ENCODE measurements around the gene HIGD2A. TPM values are rescaled to one million over a fixed set of nuclear protein-coding genes. Genes with fewer than 3 reads are reported as not detected.

Gene HIGD2A
- total and polyA plus RNA-seq, 10 of the 15 experiments (the other 5 are each of a cell fraction or from before 2014, with no cell fraction given) = 152 to 348 (median 194) TPM

DNA sequence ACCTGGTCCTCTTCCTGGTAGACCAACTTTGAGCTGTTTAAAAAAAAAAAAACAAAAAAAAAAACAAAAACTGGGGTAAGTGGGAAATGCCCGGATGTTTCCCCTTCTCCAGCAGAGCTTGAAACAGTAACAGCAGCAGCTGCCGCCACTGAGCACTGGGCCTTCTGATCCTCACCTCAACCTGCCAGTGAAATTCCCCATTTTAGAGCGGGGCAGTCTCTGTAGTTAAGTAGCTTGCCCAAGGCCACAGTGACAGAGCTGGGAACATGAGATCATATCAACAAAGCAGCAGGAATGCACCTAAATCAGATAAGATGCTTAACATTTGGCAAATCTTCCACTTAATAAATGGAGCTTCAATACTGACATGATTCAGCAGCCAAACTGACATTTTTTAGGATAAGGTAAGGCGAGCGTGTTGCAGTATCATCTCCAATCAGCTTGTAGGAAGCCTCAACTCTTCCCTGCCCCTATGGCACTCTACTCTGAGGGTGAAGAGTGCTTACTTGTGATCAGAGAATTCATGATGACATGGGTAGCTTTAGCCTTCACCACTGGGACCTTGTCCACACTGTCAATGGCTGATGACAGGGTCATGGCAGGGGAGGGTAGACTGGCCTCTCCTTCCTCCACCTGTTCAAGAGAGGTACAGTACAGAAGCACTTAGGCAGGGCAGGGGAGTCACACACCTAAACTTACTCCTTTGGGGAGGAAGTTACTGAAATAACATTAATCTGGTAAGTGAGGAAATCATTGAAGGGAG is 36.3 kb upstream of the HIGD2A start:
- WGBS (ENCODE audit: insufficient coverage, insufficient replicate concordance, low lambda C conversion rate, missing lambda C conversion rate) = 46% methylated on average over 5 of the region's 5 CpGs
- SMC1A ChIA-PET (ENCODE audit: uncharacterized antibody, unreplicated experiment) = interaction anchor here (0.6 to 4.3 kb wide), 6 partner anchors 9 to 72 kb away, joined by 3 to 36 read pairs (median 3); partner anchors contain the start of genes HIGD2A, KIAA1191 and NOP16
- peaks cover 4% of the 10 kb centered on the region for H3K4me1 ChIP-seq (ENCODE audit: control insufficient read depth, insufficient read depth, low read length)
- TF ChIP-seq RELA (IDR thresholded peaks at IDR 0.05; ENCODE audit: borderline replicate concordance, partially characterized antibody) (peak; percentile 86), EED (IDR thresholded peaks at IDR 0.05; ENCODE audit: low read depth) (peak; percentile 55), HDGF (IDR thresholded peaks at IDR 0.05) (0 out of 2 replicates have a peak, but pooled peaks have one; percentile 13), IKZF2 (IDR thresholded peaks at IDR 0.05) (peak; percentile 14 to 36; a peak in 2 of 4 replicates), RB1 (IDR thresholded peaks at IDR 0.05; ENCODE audit: borderline replicate concordance) (no peak), SUZ12 (IDR thresholded peaks at IDR 0.05; ENCODE audit: unreplicated experiment) (no peak), NFYB (IDR thresholded peaks at IDR 0.05; ENCODE audit: insufficient read depth, low read depth, low read length) (no peak), ATF7 (IDR thresholded peaks at IDR 0.05; ENCODE audit: low read depth) (0 out of 2 replicates have a peak, but pooled peaks have one; percentile 11), TCF12 (IDR thresholded peaks at IDR 0.05; ENCODE audit: low read depth, low read length) (0 out of 2 replicates have a peak, but pooled peaks have one; percentile 58), SP1 (IDR thresholded peaks at IDR 0.05; ENCODE audit: low read depth, low read length) (no peak)
- TF ChIP-seq, protein P1, sequence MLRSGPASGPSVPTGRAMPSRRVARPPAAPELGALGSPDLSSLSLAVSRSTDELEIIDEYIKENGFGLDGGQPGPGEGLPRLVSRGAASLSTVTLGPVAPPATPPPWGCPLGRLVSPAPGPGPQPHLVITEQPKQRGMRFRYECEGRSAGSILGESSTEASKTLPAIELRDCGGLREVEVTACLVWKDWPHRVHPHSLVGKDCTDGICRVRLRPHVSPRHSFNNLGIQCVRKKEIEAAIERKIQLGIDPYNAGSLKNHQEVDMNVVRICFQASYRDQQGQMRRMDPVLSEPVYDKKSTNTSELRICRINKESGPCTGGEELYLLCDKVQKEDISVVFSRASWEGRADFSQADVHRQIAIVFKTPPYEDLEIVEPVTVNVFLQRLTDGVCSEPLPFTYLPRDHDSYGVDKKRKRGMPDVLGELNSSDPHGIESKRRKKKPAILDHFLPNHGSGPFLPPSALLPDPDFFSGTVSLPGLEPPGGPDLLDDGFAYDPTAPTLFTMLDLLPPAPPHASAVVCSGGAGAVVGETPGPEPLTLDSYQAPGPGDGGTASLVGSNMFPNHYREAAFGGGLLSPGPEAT (IDR thresholded peaks at IDR 0.05; ENCODE audit: low read depth) = peak; percentile 80; the same call in 1 of the 2 replicates
- TF ChIP-seq, protein P2, sequence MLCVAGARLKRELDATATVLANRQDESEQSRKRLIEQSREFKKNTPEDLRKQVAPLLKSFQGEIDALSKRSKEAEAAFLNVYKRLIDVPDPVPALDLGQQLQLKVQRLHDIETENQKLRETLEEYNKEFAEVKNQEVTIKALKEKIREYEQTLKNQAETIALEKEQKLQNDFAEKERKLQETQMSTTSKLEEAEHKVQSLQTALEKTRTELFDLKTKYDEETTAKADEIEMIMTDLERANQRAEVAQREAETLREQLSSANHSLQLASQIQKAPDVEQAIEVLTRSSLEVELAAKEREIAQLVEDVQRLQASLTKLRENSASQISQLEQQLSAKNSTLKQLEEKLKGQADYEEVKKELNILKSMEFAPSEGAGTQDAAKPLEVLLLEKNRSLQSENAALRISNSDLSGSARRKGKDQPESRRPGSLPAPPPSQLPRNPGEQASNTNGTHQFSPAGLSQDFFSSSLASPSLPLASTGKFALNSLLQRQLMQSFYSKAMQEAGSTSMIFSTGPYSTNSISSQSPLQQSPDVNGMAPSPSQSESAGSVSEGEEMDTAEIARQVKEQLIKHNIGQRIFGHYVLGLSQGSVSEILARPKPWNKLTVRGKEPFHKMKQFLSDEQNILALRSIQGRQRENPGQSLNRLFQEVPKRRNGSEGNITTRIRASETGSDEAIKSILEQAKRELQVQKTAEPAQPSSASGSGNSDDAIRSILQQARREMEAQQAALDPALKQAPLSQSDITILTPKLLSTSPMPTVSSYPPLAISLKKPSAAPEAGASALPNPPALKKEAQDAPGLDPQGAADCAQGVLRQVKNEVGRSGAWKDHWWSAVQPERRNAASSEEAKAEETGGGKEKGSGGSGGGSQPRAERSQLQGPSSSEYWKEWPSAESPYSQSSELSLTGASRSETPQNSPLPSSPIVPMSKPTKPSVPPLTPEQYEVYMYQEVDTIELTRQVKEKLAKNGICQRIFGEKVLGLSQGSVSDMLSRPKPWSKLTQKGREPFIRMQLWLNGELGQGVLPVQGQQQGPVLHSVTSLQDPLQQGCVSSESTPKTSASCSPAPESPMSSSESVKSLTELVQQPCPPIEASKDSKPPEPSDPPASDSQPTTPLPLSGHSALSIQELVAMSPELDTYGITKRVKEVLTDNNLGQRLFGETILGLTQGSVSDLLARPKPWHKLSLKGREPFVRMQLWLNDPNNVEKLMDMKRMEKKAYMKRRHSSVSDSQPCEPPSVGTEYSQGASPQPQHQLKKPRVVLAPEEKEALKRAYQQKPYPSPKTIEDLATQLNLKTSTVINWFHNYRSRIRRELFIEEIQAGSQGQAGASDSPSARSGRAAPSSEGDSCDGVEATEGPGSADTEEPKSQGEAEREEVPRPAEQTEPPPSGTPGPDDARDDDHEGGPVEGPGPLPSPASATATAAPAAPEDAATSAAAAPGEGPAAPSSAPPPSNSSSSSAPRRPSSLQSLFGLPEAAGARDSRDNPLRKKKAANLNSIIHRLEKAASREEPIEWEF (IDR thresholded peaks at IDR 0.05; ENCODE audit: insufficient replicate concordance, low read depth, low read length) = no peak
- TF ChIP-seq, protein P3, sequence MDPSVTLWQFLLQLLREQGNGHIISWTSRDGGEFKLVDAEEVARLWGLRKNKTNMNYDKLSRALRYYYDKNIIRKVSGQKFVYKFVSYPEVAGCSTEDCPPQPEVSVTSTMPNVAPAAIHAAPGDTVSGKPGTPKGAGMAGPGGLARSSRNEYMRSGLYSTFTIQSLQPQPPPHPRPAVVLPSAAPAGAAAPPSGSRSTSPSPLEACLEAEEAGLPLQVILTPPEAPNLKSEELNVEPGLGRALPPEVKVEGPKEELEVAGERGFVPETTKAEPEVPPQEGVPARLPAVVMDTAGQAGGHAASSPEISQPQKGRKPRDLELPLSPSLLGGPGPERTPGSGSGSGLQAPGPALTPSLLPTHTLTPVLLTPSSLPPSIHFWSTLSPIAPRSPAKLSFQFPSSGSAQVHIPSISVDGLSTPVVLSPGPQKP (IDR thresholded peaks at IDR 0.05; ENCODE audit: low read depth, low read length) = no peak

More for the DNA sequence above, 36.3 kb upstream of the HIGD2A start:
- peaks cover 12% of the 10 kb centered on the region for H3K79me2 ChIP-seq (ENCODE audit: control insufficient read depth, insufficient read depth, low read length)
- POLR2A ChIA-PET = interaction anchor here (0.5 to 4.0 kb wide), 7 partner anchors 9 to 191 kb away, joined by 3 to 41 read pairs (median 4); partner anchors contain the start of genes HIGD2A, KIAA1191 and NOP16
- intact Hi-C loops (cut with micrococcal nuclease; ENCODE audit: unreplicated experiment) = no loop called here
- peak overlapping the region; percentile 57 for H3K27ac ChIP-seq (ENCODE audit: control insufficient read depth, insufficient read depth)
- CTCF ChIA-PET = interaction anchor here (0.6 to 1.6 kb wide), 6 partner anchors 9 to 865 kb away, joined by 3 to 11 read pairs (median 3); partner anchors contain the start of gene KIAA1191
- FAIRE-seq (peak; percentile 49), ATAC-seq (peak; percentile 94), DNase-seq (ENCODE audit: low read depth, low spot score) (peak; percentile 45)
- H3K9ac ChIP-seq (ENCODE audit: control insufficient read depth, insufficient read depth, low read length) = no peak overlapping the region; the same call in 1 of the 2 replicates
- no peaks in the 10 kb centered on the region for H3K9me3 ChIP-seq (replicated peaks; ENCODE audit: control insufficient read depth, insufficient read depth, low read length)
- no peaks in the 10 kb centered on the region for H3K27me3 ChIP-seq (replicated peaks in 1 of 2; ENCODE audit: control insufficient read depth in 2 of 2, insufficient read depth in 2 of 2, low read length in 1 of 2)
- peaks cover 4% of the 10 kb centered on the region; the same call in 1 of the 2 replicates for H4K20me1 ChIP-seq (ENCODE audit: control insufficient read depth, insufficient read depth)
- no TSS peak for BruUV-seq (replicated peaks)
- no peak overlapping the region for H2AFZ ChIP-seq (ENCODE audit: control insufficient read depth, low read depth, low read length)
- peaks cover 19 to 20% of the 10 kb centered on the region in 2 experiments for H3K36me3 ChIP-seq (ENCODE audit: control insufficient read depth in 2 of 2, insufficient read depth in 2 of 2, low read length in 1 of 2)
- no peak overlapping the region for H3K4me3 ChIP-seq
- RAD21 ChIA-PET (ENCODE audit: unreplicated experiment) = interaction anchor here (1.1 to 3.9 kb wide), 2 partner anchors 9 to 33 kb away, joined by 3 to 29 read pairs; partner anchors contain the start of gene KIAA1191
- H3K4me2 ChIP-seq (ENCODE audit: control insufficient read depth, insufficient read depth) = peak overlapping the region; percentile 38
- in situ Hi-C loops (cut with MboI) = no loop called here
